Choroid plexus epithelial cell (primary cell): Measurements from ENCODE around the gene MAP4.
A peak's percentile ranks its signal among the peaks of the same experiment; 100 is the strongest.

Source experiments
- DNase-seq: peaks from one replicate; pipeline ENCODE4 v3.0.0-alpha.2; 2010; ENCODE audit warnings: low read depth
- H3K4me3 ChIP-seq: 2 replicates; pipeline ENCODE4 v1.5.1; 2011; ENCODE audit warnings: low read depth, mild to moderate bottlenecking, control low read depth, low read length, moderate library complexity
- CTCF ChIP-seq: conservative IDR thresholded peaks from 2 replicates; pipeline ENCODE4 v1.5.1; 2011; ENCODE audit warnings: low read depth, mild to moderate bottlenecking, control low read depth, inconsistent platforms, low read length, moderate library complexity

The MAP4 gene

DNA sequence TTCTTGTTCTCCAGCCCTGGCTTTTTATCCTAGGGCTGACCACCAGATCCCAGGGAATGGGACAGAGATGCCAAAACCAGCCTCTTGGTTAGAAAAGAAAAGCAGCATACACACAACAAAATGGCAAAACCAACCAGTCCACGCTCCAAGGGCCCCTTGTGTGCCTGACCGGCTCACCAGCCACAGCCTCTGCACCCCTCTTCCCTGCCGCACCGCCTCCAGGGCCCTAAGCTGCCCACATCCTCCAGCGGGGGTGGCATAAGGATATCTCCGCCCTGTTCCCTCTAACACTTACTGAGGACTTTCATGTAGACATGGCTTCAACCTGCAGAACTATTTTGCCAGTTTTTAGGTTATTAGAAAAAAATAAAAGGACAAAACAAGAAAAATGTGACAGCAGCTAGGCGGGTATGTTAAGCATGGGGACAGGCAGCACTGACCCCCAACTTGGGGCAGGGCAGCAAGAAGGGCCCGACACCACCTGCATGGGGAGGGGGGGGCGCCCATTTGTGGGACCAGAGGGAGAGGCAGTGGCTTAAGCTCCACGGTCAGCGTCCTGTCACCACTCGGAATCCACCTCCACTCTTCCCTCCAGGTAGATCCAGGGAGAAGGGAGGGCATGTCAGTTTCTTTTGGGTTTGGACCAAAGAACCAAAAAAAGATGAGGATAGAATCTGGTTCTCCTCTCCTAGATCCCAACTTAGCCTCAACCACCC, 164.2 kb downstream of the MAP4 start:
- DNase-seq: no peak
- TF ChIP-seq CTCF: no peak
- no peak overlapping the region for H3K4me3 ChIP-seq

DNA sequence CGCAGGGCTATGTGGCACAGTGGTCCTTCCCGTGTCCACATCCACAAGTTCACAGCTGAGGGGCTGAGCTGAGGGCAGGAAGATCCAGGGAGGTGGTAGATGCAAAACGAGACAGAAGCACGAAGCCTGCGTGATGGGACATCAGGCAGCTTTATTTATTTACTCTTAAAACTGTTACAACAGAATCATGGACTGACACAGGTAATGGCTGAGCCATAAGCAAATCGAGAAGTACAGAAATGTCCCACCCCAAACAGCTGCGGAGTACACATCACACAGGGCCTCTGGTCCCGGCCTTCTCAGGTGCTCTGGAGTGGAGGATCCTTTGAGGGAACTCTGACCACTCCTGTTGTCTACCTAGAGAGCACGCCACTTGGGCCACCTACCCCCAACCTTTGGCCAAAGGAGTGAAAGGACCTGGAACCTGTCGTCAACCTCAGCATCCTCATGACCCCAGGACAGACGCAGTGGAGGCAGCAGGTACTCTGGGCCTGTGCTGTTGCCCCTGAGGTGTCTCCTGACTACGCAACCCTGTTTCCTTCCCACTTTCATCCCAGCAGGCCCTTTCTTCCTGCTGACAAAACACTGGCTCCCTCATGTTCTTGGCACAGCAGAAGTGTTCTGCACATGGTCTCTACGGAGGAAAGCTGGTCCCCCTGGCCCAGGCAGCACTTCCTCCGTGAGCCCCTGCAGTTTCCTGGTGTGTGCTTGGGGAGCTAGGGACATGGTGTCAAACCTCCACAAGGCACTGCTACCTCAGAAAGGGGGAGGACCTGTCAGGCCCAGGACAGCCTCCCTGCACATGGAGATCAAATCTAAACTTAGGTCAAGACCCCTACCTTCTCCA, 165.4 kb downstream of the MAP4 start:
- no peak for TF ChIP-seq CTCF
- H3K4me3 ChIP-seq: no peak overlapping the region
- peak; percentile 32 for DNase-seq

DNA sequence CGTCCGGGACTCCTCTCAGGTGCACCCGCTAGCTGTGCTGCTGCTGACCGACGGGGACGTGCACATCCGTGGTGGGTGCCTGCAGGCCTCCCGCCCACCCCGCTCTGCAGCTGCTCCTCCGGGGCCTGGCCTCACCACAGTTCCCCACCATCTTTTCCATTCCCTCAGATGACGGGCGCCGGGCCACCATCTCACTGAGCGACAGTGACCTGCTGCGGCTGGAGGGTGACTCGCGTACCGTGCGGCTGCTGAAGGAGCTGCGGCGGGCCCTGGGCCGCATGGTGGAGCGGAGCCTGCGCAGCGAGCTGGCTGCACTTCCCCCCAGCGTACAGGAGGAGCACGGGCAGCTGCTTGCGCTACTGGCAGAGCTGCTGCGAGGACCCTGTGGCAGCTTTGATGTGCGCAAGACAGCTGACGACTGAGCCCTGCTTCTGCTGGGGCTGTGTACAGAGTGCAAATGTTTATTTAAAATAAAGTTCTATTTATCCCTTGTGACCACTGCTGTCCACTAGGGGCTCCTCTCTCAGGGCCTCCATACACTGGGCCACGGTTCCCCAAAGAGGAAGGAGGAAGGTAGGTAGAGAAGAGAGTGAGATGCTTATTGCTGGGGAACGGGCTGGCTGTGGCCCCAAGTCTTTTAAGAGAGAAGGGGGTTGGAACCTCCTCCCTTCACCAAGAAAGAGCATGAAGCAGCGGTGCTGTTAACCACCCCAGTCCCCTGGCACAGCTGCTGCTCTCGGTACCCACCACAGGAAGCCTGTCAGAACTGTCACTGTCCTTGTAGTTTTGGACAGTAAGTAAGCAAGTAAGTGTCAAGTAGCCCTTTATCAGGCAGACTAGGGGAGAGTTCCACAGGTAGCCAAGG, 166.3 kb downstream of the MAP4 start:
- DNase-seq: peak; percentile 62
- TF ChIP-seq CTCF: peak; percentile 69
- H3K4me3 ChIP-seq: no peak overlapping the region

- no peak for TF ChIP-seq CTCF
- DNase-seq: no peak
Observed at GRCh38 chr3:47849186-47849698, 167.0 kb downstream of the MAP4 start.

DNA sequence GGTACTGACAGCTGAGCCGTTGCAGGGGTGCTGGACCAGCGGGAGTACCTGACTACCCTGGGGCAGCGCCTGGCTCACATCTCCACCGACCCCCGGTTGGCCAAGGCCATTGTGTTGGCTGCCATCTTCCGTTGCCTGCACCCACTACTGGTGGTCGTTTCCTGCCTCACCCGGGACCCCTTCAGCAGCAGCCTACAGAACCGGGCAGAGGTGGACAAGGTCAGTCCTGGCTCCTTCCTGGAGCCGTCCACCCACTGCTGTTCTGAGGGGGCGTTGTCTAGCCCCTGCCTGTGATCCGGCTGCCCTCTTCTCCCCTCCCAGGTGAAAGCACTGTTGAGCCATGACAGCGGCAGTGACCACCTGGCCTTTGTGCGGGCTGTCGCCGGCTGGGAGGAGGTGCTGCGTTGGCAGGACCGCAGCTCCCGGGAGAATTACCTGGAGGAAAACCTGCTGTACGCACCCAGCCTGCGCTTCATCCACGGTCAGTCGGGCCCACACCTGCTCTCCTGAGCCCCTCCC, 167.6 kb downstream of the MAP4 start:
- TF ChIP-seq CTCF: no peak
- H3K4me3 ChIP-seq: no peak overlapping the region
- DNase-seq: no peak

More at GRCh38 chr3:47849186-47849698, 167.0 kb downstream of the MAP4 start:
- no peak overlapping the region for H3K4me3 ChIP-seq

DNA sequence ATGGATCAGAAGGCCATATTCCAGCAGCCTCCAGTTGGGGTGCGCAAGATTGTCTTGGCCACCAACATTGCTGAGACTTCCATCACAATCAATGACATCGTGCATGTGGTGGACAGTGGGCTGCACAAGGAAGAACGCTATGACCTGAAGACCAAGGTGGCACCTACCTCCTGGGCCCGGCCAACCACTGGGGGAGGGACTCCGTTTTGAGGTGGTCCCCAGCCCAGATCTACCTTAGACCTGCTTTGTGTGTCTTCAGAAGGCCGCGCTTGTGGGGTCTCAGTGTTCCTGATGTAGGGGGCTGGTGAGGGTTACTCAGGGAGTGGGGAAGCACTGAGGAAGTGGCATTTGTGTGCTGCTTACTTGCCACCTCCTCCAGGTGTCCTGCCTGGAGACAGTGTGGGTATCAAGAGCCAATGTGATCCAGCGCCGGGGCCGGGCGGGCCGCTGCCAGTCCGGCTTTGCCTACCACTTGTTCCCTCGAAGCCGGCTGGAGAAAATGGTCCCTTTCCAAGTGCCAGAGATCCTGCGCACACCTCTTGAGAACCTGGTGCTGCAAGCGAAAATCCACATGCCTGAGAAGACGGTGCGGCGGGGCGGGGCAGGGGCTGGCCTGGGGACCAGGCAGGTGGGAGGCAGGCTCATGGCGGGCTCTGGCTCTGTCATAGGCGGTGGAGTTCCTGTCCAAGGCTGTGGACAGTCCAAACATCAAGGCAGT, 168.3 kb downstream of the MAP4 start:
- no peak overlapping the region for H3K4me3 ChIP-seq
- TF ChIP-seq CTCF: no peak
- DNase-seq: no peak
